HEK293T (cell line): ENCODE results near the gene DNAAF5.

Source experiments
- CTCF ChIA-PET: fragments of 350-600 bp; formaldehyde crosslinking; extraction: SDS; loops from one replicate; lab custom pipeline; 2021; ENCODE audit warnings: antibody characterized with exemption, inconsistent platforms; lab: Yijun Ruan, JAX
- POLR2A ChIA-PET: fragments of 350-600 bp; formaldehyde crosslinking; extraction: SDS; loops from one replicate; lab custom pipeline; 2020; ENCODE audit warnings: antibody characterized with exemption, inconsistent platforms; lab: Yijun Ruan, JAX
- DNase-seq: peaks from one replicate; pipeline ENCODE4 v3.0.0; 2012; ENCODE audit warnings: mixed read lengths; ENCODE audit errors: extremely low spot score
- ARNT ChIP-seq: fragments of 450-650 bp; IDR thresholded peaks from 2 replicates; pipeline ENCODE4 v1.6.1; 2017; ENCODE audit warnings: mild to moderate bottlenecking
- BHLHE40 ChIP-seq: fragments of 450-650 bp; IDR thresholded peaks from 2 replicates; pipeline ENCODE4 v1.6.1; 2016; ENCODE audit warnings: mild to moderate bottlenecking, moderate library complexity, borderline replicate concordance
- CTBP1 ChIP-seq: fragments of 450-650 bp; IDR thresholded peaks from 2 replicates; pipeline ENCODE4 v1.6.1; 2016; ENCODE audit warnings: borderline replicate concordance
- ELF4 ChIP-seq: fragments of 450-650 bp; IDR thresholded peaks from 2 replicates; pipeline ENCODE4 v1.6.1; 2017; ENCODE audit warnings: antibody characterized with exemption
- FOXA1 ChIP-seq: fragments of 450-650 bp; IDR thresholded peaks from 2 replicates; pipeline ENCODE4 v1.6.1; 2016; ENCODE audit warnings: mild to moderate bottlenecking
- FOXK2 ChIP-seq: fragments of 450-650 bp; IDR thresholded peaks from 2 replicates; pipeline ENCODE4 v1.6.1; 2016; ENCODE audit warnings: mild to moderate bottlenecking
- FOXM1 ChIP-seq: fragments of 450-650 bp; IDR thresholded peaks from 2 replicates; pipeline ENCODE4 v1.6.1; 2017; ENCODE audit warnings: mild to moderate bottlenecking, borderline replicate concordance
- HDGF ChIP-seq: fragments of 450-650 bp; IDR thresholded peaks from 2 replicates; pipeline ENCODE4 v1.6.1; 2017; ENCODE audit warnings: antibody characterized with exemption, borderline replicate concordance
- L3MBTL2 ChIP-seq: fragments of 450-650 bp; conservative IDR thresholded peaks from 2 replicates; pipeline ENCODE4 v1.6.1; 2016; ENCODE audit warnings: mild to moderate bottlenecking
- LEF1 ChIP-seq: fragments of 450-650 bp; IDR thresholded peaks from 2 replicates; pipeline ENCODE4 v1.6.1; 2017; ENCODE audit warnings: mild to moderate bottlenecking, borderline replicate concordance
- NFRKB ChIP-seq: fragments of 450-650 bp; IDR thresholded peaks from 2 replicates; pipeline ENCODE4 v1.6.1; 2016; ENCODE audit warnings: mild to moderate bottlenecking, moderate library complexity
- PKNOX1 ChIP-seq: fragments of 450-650 bp; IDR thresholded peaks from 2 replicates; pipeline ENCODE4 v1.6.1; 2016
- SP1 ChIP-seq: fragments of 450-650 bp; IDR thresholded peaks from 2 replicates; pipeline ENCODE4 v1.6.1; 2017
- SUZ12 ChIP-seq: fragments of 450-650 bp; IDR thresholded peaks from 2 replicates; pipeline ENCODE4 v1.6.1; 2016; ENCODE audit warnings: mild to moderate bottlenecking
- TARDBP ChIP-seq: fragments of 450-650 bp; IDR thresholded peaks from 2 replicates; pipeline ENCODE4 v1.6.1; 2016
- ZNF384 ChIP-seq: fragments of 450-650 bp; IDR thresholded peaks from 2 replicates; pipeline ENCODE4 v1.6.1; 2016

The DNAAF5 gene

GRCh38 chr7:832968-833424 lies 106.5 kb downstream of the DNAAF5 start:
- ChIA-PET POLR2A (interaction anchor here (1.9 kb wide), 1 partner anchor 15 kb away, joined by 5 read pairs; no protein-coding TSS in a partner anchor), CTCF (interaction anchor here (2.6 kb wide), 1 partner anchor 40 kb away, joined by 11 read pairs; no protein-coding TSS in a partner anchor)
- no peak for TF ChIP-seq CTBP1
- no peak for TF ChIP-seq ARNT
- TF ChIP-seq NFRKB, result no peak
- TF ChIP-seq LEF1, result no peak
- no peak for TF ChIP-seq TARDBP
- no peak for TF ChIP-seq L3MBTL2
- TF ChIP-seq SUZ12, result no peak
- TF ChIP-seq ELF4, result no peak
- no peak for TF ChIP-seq FOXA1
- no peak for TF ChIP-seq FOXM1
- no peak for TF ChIP-seq HDGF
- TF ChIP-seq SP1, result no peak
- no peak for TF ChIP-seq PKNOX1
- no peak for TF ChIP-seq FOXK2
- TF ChIP-seq BHLHE40, result no peak
- TF ChIP-seq ZNF384, result no peak
- no peak for DNase-seq

- no peak for DNase-seq
- POLR2A ChIA-PET, result no interaction called here
- CTCF ChIA-PET, result interaction anchor here (0.6 to 2.6 kb wide), 2 partner anchors 39 to 161 kb away, joined by 4 to 11 read pairs; no protein-coding TSS in a partner anchor
- TF ChIP-seq FOXK2 (no peak), HDGF (no peak), L3MBTL2 (no peak)
Observed at GRCh38 chr7:833601-834258, 107.2 kb downstream of the DNAAF5 start.

- TF ChIP-seq ZNF384, result no peak
- TF ChIP-seq L3MBTL2, result no peak
- no peak for TF ChIP-seq HDGF
- no peak for TF ChIP-seq ELF4
- TF ChIP-seq FOXA1, result no peak
- TF ChIP-seq PKNOX1, result no peak
- TF ChIP-seq BHLHE40, result no peak
- DNase-seq, result no peak
- POLR2A ChIA-PET, result no interaction called here
- CTCF ChIA-PET, result interaction anchor here (0.6 to 0.7 kb wide), 2 partner anchors 102 to 161 kb away, joined by 3 to 4 read pairs; no protein-coding TSS in a partner anchor
Observed at GRCh38 chr7:834277-834676, 107.8 kb downstream of the DNAAF5 start.

- ChIA-PET POLR2A (no interaction called here), CTCF (interaction anchor here (0.7 kb wide), 1 partner anchor 103 kb away, joined by 3 read pairs; no protein-coding TSS in a partner anchor)
- no peak for DNase-seq
- TF ChIP-seq ELF4 (no peak), NFRKB (no peak), FOXM1 (no peak), PKNOX1 (no peak), SUZ12 (no peak), FOXK2 (no peak), LEF1 (no peak)
Observed at GRCh38 chr7:835021-835420, 108.5 kb downstream of the DNAAF5 start.

- TF ChIP-seq TARDBP, result no peak
- ChIA-PET CTCF (interaction anchor here (0.7 to 1.0 kb wide), 2 partner anchors 10 to 40 kb away, joined by 3 to 4 read pairs; no protein-coding TSS in a partner anchor), POLR2A (no interaction called here)
- DNase-seq, result no peak
Observed at GRCh38 chr7:835485-836401, 109.2 kb downstream of the DNAAF5 start.
